Fibroblast of villous mesenchyme (primary cell): ENCODE data around the gene CLEC12A. TPM values are rescaled to one million over a fixed set of nuclear protein-coding genes. Genes with fewer than 3 reads are reported as not detected.
A peak's percentile ranks its signal among the peaks of the same experiment; 100 is the strongest.

ENCODE experiments used
- DNase-seq: peaks from one replicate; pipeline ENCODE4 v3.0.0-alpha.2; 2010; ENCODE audit warnings: low read depth
- H3K4me3 ChIP-seq: 2 replicates; pipeline ENCODE4 v1.5.1; 2011; ENCODE audit warnings: low read depth, mild to moderate bottlenecking, low read length
- total RNA-seq: library from RNA; depleted of rRNA; stranded (reverse); fragments of >200 nt; gene quantifications from 2 replicates; pipeline ENCODE4 v1.2.3, GENCODE V29; 2012
- TF ChIP-seq, protein P1 (sequence below): IDR thresholded peaks from 2 replicates; pipeline ENCODE4 v1.5.1; 2012; ENCODE audit warnings: low read depth, mild to moderate bottlenecking, low read length; ENCODE audit not compliant: insufficient read depth

CLEC12A gene
- total RNA-seq, 1 donor, result not detected

DNA sequence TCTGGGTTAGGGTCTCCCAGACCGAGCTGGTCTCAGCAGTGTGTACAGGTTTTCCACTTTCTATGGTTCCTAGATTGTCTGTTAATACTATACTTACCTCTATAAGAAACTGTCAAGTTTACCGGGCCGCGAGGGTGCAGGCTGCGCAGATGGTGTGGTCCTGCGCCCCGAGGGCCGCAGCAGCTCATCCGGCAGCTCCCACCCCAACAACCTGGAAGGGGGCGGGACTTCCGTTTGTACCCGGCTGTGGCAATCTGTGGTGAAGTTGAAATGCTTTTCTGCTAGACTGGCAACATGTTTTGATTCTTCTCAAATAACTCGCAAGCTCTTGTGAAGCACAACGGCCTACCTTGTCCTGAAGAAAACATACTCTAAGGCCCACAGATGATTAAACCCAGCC, 59.2 kb downstream of the CLEC12A start, which contains the start of gene CLEC9A:
CLEC9A (plus strand) TSS at position 237 of the 400 bp plus-strand sequence. CDS start 22,006 bp downstream, outside the sequence.
- H3K4me3 ChIP-seq, result no peak within 1 kb of the TSS
- DNase-seq, result no peak
- TF ChIP-seq, protein P1, sequence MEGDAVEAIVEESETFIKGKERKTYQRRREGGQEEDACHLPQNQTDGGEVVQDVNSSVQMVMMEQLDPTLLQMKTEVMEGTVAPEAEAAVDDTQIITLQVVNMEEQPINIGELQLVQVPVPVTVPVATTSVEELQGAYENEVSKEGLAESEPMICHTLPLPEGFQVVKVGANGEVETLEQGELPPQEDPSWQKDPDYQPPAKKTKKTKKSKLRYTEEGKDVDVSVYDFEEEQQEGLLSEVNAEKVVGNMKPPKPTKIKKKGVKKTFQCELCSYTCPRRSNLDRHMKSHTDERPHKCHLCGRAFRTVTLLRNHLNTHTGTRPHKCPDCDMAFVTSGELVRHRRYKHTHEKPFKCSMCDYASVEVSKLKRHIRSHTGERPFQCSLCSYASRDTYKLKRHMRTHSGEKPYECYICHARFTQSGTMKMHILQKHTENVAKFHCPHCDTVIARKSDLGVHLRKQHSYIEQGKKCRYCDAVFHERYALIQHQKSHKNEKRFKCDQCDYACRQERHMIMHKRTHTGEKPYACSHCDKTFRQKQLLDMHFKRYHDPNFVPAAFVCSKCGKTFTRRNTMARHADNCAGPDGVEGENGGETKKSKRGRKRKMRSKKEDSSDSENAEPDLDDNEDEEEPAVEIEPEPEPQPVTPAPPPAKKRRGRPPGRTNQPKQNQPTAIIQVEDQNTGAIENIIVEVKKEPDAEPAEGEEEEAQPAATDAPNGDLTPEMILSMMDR, result no peak

DNA sequence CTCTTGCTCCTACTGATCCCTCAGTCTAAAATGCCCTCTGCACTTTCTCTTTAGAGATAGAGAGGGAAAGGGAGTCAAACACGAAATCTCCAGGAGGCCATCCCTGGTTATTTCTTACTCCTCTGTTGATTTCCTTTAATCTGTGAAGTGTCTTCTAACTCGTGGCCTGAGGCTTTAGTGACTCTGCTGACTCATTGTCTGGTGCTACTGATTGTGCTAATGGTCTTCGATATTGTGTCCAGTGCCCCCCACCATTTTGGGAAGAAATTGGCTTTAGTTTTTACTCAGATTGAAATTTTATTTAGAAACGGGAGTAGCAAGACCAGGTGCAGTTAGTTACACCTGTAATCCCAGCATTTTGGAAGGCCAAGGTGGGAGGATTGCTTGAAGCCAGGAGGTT, 60.1 kb downstream of the CLEC12A start:
- TF ChIP-seq, protein P1, result no peak
- peak; percentile 46 for DNase-seq
- H3K4me3 ChIP-seq, result no peak overlapping the region

DNA sequence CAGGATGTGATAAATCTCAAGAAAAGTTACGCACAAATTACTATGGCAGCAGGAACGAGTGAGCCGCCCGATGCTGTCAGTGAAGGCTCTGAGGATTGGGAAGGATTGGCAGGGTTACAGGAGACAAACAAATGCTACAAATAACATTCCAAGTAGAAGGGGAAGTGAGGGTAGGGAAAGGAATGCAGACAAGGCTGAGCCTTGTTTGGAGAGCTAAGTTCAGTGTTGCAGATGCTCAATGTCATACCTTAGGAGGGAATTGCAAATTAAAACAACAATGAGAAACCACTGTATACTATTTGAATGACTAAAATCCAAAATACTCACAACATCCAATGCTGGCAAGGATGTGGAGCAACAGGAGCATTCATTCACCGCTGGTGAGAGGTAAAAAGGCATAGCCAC, 60.6 kb downstream of the CLEC12A start:
- no peak overlapping the region for H3K4me3 ChIP-seq
- DNase-seq, result peak; percentile 56
- TF ChIP-seq, protein P1, result no peak

DNA sequence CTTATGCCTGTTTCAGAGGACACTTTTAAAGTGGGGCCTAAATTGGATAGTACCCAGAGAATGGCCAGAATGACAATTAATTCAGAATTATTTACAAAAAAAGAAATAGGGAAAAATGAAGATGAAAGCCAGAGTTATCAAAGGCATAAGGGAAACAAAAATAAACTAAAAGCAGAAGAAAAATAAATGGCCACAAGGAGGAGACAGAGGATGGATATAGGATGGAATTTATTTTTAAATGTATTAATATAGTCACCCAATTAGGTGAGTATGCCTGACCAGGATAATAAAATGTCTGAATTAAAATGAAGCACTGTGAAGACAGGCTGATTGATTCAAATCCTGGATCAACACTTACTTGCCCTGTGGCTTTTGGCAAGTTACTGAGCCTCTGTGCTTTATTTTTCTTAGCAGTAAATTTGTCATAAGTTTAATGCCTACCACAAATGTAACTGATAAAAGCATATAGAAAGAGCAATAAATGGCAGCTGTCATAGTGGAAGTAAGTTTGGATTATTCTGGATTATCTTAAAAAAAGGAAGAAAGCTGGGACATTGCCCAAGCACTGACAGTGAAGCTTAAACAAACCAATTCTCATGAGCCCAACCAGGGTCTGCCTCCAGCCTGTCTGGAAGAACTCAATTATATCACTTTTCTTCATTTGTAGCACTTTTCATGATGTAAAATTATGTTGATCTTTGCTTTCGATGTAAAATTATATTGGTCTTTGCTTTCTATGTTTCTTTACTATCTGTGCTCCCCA, 62.8 kb downstream of the CLEC12A start:
- DNase-seq, result peak; percentile 34
- H3K4me3 ChIP-seq, result no peak overlapping the region
- TF ChIP-seq, protein P1, result peak; percentile 56

Other genes with a start within 250 kb of the CLEC12A start
- not detected in 2 replicates for gene CLECL1, start 238.3 kb upstream of the CLEC12A start, total RNA-seq
- gene CD69, start 210.5 kb upstream of the CLEC12A start, total RNA-seq, result not detected in 2 replicates
- gene KLRF1, start 143.9 kb upstream of the CLEC12A start, total RNA-seq, result 0.32 and 0.43 TPM in 2 replicates
- gene CLEC2B, start 102.1 kb upstream of the CLEC12A start, total RNA-seq, result 40.6 and 47.9 TPM in 2 replicates
- not detected in 2 replicates for gene KLRF2, start 89.9 kb upstream of the CLEC12A start, total RNA-seq
- not detected in 2 replicates for gene CLEC2A, start 39.0 kb upstream of the CLEC12A start, total RNA-seq
- under 0.01 TPM in 1 of 2 replicates, not detected in the other for gene CLEC1B, start 27.7 kb downstream of the CLEC12A start, total RNA-seq
- gene CLEC12B, start 39.2 kb downstream of the CLEC12A start, total RNA-seq, result not detected in 2 replicates
- gene CLEC9A, start 59.3 kb downstream of the CLEC12A start, total RNA-seq, result not detected in 2 replicates
- gene CLEC1A, start 127.6 kb downstream of the CLEC12A start, total RNA-seq, result not detected in 2 replicates
- under 0.01 TPM in 1 of 2 replicates, not detected in the other for gene CLEC7A, start 158.8 kb downstream of the CLEC12A start, total RNA-seq
- 9.3 and 73.0 TPM in 2 replicates for gene OLR1, start 200.7 kb downstream of the CLEC12A start, total RNA-seq
- 3.5 and 17.7 TPM in 2 replicates for gene TMEM52B, start 207.6 kb downstream of the CLEC12A start, total RNA-seq
- 61.2 and 131 TPM in 2 replicates for gene GABARAPL1, start 241.5 kb downstream of the CLEC12A start, total RNA-seq